ENCODE measurements around the gene OR8B2. TPM values are rescaled to one million over a fixed set of nuclear protein-coding genes. Genes with fewer than 3 reads are reported as not detected.
"Not testable (repeated sequence)": the region's sequence is repeated elsewhere in the genome, so short reads cannot be mapped to it uniquely, and the experiment has no call there.

OR8B2 gene
- total RNA-seq, 1 donor from 2014 or later, result not detected

- no peak for TF ChIP-seq CTCF (IDR thresholded peaks at IDR 0.05; ENCODE audit: partially characterized antibody, unreplicated experiment)
- H3K27ac Mint-ChIP-seq (ENCODE audit: unreplicated experiment), result no peak overlapping the region
- H3K4me1 Mint-ChIP-seq (ENCODE audit: low read depth, unreplicated experiment), result no peaks in the 10 kb centered on the region
- H3K27me3 Mint-ChIP-seq (ENCODE audit: unreplicated experiment), result peaks cover 1% of the 10 kb centered on the region
- H3K4me3 Mint-ChIP-seq (ENCODE audit: unreplicated experiment), result no peak overlapping the region
- H3K36me3 Mint-ChIP-seq (ENCODE audit: unreplicated experiment), result no peaks in the 10 kb centered on the region
- no peaks in the 10 kb centered on the region for H3K9me3 Mint-ChIP-seq (ENCODE audit: unreplicated experiment)
- DNase-seq, result no peak
Measured at GRCh38 chr11:124394408-124394807, 10.1 kb upstream of the OR8B2 start.

GRCh38 chr11:124382857-124383256, 1.4 kb downstream of the OR8B2 start:
- not testable (repeated sequence) for H3K36me3 Mint-ChIP-seq (ENCODE audit: unreplicated experiment); H3K4me1 Mint-ChIP-seq (ENCODE audit: low read depth, unreplicated experiment); H3K9me3 Mint-ChIP-seq (ENCODE audit: unreplicated experiment); H3K27me3 Mint-ChIP-seq (ENCODE audit: unreplicated experiment); H3K4me3 Mint-ChIP-seq (ENCODE audit: unreplicated experiment); H3K27ac Mint-ChIP-seq (ENCODE audit: unreplicated experiment); DNase-seq

- no peak for TF ChIP-seq CTCF (IDR thresholded peaks at IDR 0.05; ENCODE audit: partially characterized antibody, unreplicated experiment)
- Mint-ChIP-seq H3K9me3 (ENCODE audit: unreplicated experiment) (no peaks in the 10 kb centered on the region), H3K4me3 (ENCODE audit: unreplicated experiment) (no peak overlapping the region), H3K27me3 (ENCODE audit: unreplicated experiment) (no peaks in the 10 kb centered on the region), H3K36me3 (ENCODE audit: unreplicated experiment) (no peaks in the 10 kb centered on the region), H3K27ac (ENCODE audit: unreplicated experiment) (no peak overlapping the region), H3K4me1 (ENCODE audit: low read depth, unreplicated experiment) (no peaks in the 10 kb centered on the region)
- DNase-seq, result no peak
Measured at GRCh38 chr11:124380585-124380984, 3.7 kb downstream of the OR8B2 start.

- H3K36me3 Mint-ChIP-seq (ENCODE audit: unreplicated experiment), result no peaks in the 10 kb centered on the region
- no peaks in the 10 kb centered on the region for H3K9me3 Mint-ChIP-seq (ENCODE audit: unreplicated experiment)
- no peak overlapping the region for H3K27ac Mint-ChIP-seq (ENCODE audit: unreplicated experiment)
- H3K4me1 Mint-ChIP-seq (ENCODE audit: low read depth, unreplicated experiment), result no peaks in the 10 kb centered on the region
- TF ChIP-seq CTCF (IDR thresholded peaks at IDR 0.05; ENCODE audit: partially characterized antibody, unreplicated experiment), result no peak
- H3K4me3 Mint-ChIP-seq (ENCODE audit: unreplicated experiment), result no peak overlapping the region
- no peak for DNase-seq
- H3K27me3 Mint-ChIP-seq (ENCODE audit: unreplicated experiment), result no peaks in the 10 kb centered on the region
Measured at GRCh38 chr11:124376280-124376679, 8.0 kb downstream of the OR8B2 start.

GRCh38 chr11:124359566-124359965, 24.7 kb downstream of the OR8B2 start:
- Mint-ChIP-seq H3K4me1 (ENCODE audit: low read depth, unreplicated experiment) (no peaks in the 10 kb centered on the region), H3K27me3 (ENCODE audit: unreplicated experiment) (no peaks in the 10 kb centered on the region), H3K27ac (ENCODE audit: unreplicated experiment) (no peak overlapping the region), H3K36me3 (ENCODE audit: unreplicated experiment) (no peaks in the 10 kb centered on the region), H3K9me3 (ENCODE audit: unreplicated experiment) (no peaks in the 10 kb centered on the region), H3K4me3 (ENCODE audit: unreplicated experiment) (no peak overlapping the region)
- TF ChIP-seq CTCF (IDR thresholded peaks at IDR 0.05; ENCODE audit: partially characterized antibody, unreplicated experiment), result no peak
- DNase-seq, result no peak

Data from glutamatergic neuron (in vitro differentiated cells).